Hematopoietic multipotent progenitor cell (in vitro differentiated cells): ENCODE data around the gene FOCAD. TPM values are rescaled to one million over a fixed set of nuclear protein-coding genes. Genes with fewer than 3 reads are reported as not detected.
A peak's percentile ranks its signal among the peaks of the same experiment; 100 is the strongest.
"Not testable (repeated sequence)": the region's sequence is repeated elsewhere in the genome, so short reads cannot be mapped to it uniquely, and the experiment has no call there.

Experiments
- DNase-seq, 3 donors: peaks; one replicate each; pipeline ENCODE4 v3.0.0-alpha.2; 2011 to 2015; ENCODE audit warnings: low read depth in 2 of 3, low spot score in 2 of 3
- total RNA-seq: library from RNA; depleted of rRNA; stranded (reverse); fragments of >200 nt; gene quantifications from one replicate; pipeline ENCODE4 v1.2.3, GENCODE V29; 2012

FOCAD gene, protein sequence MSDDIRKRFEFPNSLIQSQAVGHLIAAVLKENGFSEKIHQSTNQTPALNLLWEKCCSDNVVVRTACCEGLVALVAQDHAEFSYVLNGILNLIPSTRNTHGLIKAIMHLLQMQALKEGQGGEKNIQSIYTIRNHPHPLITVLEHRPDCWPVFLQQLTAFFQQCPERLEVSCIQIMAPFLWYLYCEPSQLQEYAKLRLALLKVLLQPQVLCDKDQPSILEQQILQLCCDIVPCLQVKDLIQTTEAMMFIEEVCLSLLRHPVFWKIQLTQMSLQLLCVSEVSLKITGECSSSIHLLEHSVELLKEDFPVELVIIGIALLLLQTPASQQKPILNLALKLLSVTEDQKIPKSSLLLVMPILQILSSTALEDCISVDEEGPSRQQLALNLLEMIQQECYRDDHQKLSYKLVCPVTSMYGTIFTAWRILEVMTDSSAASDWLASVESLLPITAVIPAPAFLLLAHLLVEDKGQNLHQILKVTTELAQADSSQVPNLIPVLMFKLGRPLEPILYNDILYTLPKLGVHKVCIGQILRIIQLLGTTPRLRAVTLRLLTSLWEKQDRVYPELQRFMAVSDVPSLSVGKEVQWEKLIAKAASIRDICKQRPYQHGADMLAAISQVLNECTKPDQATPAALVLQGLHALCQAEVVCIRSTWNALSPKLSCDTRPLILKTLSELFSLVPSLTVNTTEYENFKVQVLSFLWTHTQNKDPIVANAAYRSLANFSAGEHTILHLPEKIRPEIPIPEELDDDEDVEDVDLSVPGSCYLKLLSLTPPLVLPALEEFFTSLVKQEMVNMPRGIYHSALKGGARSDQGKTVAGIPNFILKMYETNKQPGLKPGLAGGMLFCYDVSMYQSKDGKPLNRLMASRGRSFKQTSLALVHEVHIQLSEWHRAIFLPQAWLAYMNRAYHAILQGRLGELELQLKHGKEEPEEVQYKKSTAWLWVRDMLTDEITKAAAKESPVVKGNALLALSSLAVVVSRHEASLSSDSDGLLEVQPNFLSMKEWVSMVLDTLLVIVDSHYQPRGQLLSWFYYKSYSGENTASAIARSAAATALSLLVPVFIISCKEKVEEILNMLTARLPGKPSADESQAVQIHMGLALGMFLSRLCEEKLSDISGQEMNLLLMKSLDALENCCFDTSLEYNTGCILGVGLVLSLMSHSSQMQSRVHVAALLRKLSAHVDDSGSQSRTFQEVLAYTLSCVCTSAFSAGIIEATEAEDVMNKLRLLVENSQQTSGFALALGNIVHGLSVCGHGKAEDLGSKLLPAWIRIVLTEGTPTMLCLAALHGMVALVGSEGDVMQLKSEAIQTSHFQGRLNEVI (N-terminal part only)
- 26.4 TPM for total RNA-seq

DNA sequence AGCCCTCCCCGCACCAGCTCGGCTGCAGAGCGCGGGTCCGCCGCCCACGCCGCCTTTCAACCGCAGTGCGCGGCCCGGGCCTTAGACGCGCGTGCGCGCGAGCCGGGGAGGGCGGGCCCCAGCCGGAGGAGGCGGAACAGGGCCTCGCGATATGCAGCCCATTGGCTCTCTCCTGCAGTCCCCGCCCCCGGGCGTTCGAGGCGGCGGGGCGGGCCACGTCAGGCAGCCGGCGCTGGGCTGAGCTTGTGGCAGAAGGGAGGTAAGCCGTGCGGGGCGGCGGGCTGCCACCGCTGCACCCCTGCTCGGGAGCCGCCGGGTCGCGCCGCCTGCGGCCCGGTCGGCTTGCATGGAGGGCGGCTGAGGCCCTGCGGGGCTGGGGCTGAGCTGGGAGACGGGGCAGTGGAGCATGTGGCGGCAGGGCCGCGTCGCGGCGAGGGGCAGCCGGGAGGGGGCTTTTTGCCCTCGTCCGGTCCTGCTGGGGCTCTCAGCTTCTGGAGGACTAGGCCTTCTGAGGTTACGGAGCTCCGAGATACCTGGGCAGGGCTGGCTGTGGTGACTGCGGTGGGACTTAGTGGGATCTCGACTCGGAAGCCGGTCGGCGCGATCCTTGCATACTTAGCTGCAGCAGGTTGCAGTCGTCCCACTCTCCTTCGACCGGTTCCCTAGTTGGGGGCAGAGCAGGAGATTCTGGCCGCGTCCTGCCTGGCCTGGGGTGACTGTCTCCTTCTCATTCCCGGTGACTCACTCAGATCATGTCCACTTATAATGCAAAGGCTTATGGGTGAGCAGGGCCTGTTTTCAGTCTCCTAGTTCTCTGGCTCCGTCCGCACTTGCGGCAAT, at the start of gene FOCAD:
TSS of gene FOCAD (plus strand) at position 225 of the 840 bp plus-strand sequence. CDS start 31,095 bp downstream, outside the sequence.
- DNase-seq, result peak; percentile 86 to 96 (median 95)

DNA sequence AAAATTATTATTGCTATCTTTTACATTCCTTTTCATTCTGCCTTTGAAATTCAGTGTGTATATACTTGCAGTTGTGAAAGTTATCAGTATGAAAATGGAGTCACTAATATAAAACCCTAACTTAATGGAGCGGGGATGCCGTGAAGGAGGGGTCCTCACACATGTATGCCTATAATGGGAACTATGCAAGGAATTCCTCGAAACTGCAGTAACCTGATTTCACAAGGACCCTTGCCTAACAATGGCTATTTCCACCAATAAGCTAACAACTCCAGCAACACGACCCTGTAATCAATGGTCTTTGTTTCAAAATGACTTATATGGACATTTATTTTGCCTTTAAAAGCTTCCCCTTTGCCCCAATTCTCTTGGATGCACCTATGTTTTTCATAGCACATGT, 49.2 kb upstream of the FOCAD start:
- no peak for DNase-seq

DNA sequence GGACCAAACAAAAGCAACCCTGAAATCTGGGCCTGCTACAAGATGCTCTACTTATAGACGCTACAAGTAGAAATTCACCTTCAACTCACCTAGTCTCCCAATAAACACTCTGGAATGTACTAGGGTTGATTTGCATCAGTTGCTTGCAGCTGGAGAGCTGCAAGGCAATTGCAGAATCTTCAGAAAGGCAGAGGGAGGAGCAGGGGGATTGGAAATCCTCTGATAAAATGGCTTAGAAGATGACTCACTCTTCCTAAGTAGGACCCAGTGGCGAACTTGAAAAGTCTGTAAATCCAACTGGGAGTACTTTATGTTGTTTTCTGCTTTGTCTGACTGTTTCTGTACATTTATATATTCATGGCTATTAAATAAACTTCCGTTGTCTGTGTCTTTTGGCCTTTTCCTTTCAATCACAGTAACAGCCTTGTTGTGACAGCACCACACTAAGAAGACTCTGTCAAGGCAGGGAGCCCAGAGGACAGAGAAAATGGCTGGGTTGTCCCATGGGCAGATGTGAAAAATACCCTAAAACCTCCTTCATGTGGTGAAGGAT, 47.1 kb upstream of the FOCAD start:
- no peak for DNase-seq

DNA sequence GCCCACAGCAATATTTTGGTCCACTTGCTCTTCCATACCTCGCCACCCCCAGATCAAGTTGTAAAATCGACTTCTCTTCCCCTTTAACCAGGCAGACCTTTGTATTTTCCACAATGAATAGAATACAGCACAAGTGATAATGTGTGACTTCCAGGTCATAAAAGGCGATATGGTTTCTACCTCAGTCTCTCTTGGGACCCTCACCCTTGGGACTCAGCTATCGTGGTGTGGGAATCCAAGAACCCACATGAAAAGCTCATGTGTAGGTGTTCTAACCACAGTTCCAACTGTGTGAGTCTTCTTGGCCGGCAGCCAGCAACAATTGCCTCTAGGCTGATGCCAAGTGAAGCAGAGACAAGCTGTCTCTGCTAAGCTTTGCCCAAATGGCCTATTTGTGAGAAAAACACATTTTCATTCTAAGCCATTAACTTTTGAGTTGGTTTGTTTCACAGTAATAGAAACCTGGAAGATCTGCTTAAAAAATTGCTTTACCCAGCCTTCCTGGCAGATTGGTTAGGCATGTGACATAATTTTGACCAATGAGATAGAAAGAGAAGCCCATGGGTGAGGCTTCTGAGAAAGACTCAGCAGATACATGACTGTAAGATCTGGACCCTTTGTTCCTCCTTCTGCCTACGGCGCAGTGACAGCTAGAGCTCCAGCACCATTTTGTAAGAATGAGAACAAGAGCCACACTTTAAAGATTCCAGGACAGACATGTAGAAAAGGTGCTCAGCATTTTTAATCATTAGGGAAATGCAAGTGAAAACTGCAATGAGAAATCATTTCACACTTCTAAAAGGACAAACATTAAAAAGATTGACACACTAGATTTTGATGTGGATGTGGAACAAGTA, 43.5 kb upstream of the FOCAD start:
- peak in 1 of 3 donors; percentile 61 for DNase-seq

DNA sequence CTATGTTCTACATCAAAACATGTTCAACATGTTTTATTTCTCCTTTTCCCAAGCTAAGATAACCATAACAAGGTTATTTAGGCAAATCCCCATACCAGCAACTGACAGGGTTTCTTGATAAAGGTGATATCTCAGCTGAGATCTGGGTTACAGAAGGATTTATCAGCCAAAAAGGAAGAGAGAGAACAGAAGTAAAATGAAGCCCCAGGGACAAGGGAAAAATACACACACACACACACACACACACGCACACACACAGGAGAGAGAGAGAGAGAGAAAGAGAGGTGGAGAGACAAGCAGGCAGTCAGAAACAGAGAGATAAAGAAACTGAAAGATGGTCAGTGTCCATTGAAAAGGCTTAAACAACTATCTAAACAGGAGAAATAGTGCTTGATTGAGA, 42.0 kb upstream of the FOCAD start:
- DNase-seq, result no peak

DNA sequence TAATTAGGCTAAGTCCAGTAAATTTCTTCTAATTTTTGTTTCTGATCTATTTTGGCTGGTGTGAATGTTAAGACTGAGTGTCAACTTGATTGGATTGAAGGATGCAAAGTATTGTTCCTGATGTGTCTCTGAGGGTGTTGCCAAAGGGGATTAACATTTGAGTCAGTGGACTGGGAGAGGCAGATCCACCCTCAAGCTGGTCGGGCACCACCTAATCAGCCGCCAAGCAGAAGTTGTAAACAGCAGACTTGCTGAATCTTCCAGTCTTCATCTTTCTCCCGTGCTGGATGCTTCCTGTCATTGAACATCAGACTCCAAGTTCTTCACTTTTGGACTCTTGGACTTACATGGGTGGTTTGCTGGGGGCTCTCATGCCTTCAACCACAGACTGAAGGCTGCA, 40.4 kb upstream of the FOCAD start:
- no peak for DNase-seq

DNA sequence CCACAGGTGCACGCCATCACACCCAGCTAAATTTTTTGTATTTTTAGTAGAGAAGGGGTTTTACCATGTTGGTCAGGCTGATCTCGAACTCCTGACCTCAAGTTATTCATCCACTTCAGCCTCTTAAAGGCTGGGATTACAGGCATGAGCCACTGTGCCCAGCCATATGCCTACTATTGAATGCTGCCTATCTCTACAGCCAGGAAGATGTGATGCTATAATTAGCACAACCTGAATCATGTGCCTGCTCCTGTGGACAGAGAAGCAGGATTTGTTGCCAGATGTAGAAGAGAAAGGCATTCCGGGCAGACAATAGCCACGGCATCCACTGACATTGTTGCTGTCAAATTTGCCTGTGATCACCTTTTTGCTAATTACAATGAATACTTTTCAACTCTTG, 37.4 kb upstream of the FOCAD start:
- no peak for DNase-seq

DNA sequence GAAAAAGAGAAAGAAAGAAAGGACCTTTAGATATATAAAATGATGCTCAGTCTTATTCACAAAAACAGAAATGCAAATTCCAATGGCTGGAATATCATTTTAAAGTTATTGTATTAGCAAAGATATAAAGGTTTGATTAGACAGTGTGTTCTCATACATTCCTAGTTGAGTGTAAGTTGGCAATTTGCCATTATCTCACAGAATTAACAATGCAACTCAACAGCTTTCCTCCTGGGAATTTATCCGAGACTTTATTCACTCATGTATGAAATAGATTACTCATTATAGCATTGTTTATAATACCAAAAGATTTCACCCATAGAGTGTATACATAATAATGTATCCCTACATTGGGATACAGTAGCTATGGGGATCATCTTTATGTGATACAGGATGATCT, 34.7 kb upstream of the FOCAD start:
- no peak for DNase-seq

DNA sequence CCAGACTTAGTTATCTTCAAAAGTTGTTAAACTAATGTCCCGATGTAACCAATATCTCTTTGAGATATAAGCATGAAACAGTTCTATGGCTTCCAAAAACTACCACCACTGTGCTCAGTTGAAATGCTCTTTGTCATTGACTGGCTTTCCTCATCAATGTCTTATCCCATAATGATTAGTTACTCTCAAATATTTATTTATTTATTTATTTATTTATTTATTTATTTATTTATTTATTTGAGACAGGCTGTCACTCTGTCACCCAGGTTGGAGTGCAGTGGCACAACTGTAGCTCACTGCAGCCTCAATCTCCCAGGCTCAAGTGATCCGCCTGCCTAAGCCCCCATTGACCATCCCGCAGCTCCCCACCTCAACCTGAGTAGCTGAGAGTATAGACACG, 33.7 kb upstream of the FOCAD start:
- no peak for DNase-seq

DNA sequence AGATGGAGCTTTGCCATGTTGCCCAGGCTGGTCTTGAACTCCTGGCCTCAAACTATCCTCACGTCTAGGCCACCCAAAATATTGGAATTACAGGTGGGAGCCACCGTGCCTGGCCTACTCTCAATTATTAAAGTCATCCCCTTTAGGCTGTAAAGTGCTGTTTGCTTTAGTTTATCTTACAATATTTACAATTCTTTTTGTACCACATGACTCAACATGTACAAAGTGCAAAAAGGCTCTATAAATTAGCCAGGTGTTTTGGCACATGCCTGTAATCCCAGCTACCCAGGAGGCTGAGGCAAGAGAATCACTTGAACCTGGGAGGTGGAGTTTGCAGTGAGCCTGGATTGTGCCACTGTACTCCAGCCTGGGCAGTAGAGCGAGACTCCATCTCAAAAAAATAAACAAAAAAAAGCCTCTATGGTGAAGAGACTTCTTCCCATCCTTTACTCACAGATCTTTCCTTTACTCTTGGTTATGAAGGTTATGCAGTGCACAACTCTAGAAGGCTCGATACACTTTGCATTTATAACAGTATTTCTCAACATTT, 33.2 kb upstream of the FOCAD start:
- no peak for DNase-seq

DNA sequence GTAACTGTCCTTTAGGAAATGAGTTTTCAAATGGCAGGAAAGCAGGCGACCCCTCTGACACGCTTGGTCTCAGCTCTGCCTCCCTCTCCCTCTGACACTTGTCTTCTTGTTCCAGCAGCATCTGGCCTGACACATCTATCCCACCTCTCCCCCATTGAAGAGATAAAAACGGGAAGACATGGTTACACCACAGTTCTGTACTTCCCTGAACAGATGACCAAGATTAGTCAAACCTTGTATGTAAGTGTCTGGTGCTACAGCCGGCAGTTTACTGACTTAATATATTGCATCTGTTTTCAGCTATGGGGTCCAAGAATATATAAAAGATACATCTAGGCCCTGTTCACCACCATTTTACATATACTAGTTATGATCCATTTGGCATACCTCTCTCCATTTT, 32.1 kb upstream of the FOCAD start:
- no peak for DNase-seq

DNA sequence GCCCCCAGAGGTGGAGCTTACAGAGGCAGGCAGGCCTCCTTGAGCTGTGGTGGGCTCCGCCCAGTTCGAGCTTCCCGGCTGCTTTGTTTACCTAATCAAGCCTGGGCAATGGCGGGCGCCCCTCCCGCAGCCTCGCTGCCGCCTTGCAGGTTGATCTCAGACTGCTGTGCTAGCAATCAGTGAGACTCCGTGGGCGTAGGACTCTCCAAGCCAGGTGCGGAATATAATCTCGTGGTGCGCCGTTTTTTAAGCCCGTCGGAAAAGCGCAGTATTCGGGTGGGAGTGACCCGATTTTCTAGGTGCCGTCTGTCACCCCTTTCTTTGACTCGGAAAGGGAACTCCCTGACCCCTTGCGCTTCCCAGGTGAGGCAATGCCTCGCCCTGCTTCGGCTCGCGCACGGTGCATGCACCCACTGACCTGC, 25.8 kb upstream of the FOCAD start:
- not testable (repeated sequence) for DNase-seq

DNA sequence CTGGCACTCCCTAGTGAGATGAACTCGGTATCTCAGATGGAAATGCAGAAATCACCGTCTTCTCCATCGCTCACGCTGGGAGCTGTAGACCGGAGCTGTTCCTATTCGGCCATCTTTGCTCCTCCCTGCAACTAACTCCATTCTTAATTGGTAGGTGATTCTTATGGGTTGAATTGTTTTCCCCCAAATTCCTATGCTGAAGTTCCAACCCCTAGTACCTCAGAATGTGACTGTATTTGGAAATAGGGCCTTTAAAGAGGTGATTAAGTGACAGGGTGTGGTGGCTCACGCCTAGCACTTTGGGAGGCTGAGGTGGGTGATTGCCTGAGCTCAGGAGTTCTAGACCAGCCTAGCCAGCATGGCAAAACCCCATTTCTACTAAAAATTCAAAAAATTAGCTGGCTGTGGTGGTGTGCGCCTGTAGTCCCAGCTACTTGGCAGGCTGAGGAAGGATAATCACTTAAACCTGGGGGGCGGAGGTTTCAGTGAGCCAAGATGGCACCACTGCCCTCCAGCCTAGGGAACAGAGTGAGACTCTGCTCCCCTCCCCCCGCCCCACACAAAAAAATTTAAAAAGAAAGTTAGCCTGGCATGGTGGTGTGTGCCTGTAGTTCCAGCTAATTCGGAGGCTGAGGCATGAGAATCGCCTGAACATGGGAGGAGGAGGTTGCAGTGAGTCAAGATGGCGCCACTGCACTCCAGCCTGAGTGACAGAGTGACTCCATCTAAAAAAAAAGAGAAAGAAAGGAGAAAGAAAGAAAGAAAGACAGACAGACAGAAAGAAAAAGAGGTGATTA, 25.2 kb upstream of the FOCAD start:
- no peak for DNase-seq

DNA sequence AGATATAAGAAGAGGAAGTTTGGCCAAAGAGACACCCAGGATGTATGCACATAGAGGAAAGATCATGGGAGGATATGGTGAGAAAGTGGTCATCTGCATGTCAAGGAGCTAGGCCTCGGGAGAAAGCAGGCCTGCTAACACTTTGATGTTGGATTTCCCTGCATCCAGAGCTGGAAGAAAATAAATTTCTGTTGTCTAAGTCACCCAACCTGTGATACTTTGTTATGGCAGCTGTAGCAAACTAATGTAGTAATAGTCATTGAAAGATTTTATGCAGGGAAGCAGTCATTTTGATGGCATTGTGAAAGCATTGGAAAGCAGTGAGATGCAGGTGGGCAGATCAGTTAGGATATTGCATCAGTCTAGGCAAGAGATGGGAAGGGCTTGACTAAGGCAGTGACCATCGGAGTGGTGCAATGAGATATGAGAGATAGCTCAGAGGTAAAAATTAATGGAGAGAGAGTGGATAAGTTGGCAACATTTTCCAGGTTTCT, 24.5 kb upstream of the FOCAD start:
- DNase-seq, result no peak

DNA sequence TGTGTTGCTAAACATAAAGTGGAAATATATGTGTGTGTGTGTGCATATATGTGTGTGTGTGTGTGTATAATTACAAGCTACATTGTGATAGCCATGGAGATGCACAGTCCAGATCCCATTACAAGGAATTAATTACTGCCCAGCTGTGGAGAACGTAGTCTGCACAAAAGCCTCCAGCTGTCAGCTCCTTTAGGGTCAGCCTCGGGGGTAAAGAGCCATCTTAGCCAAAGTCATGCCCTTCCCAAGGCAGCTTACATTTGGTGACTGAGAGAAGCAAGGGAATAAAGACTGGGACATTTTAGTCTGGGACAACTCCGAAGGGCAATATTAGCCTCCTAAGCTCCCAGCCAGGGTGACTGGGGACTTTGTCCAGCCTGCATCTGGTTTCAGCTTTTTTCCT, 21.9 kb upstream of the FOCAD start:
- DNase-seq, result no peak

DNA sequence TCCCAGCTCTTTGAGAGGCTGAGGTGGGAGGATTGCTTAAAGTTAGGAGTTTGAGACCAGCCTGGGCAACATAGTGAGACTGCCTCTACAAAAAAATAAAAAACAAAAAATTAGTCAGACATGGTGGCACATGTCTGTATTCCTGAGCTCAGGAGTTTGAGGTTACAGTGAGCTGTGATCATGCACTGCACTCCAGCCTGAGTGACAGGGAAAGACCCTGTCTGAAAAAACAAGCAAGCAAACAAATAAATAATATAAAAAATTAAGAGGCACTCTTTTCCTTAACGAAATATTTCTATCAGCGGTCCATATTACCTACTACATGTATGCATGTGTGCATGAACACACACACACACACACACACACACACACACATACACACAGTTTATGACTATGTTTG, 20.9 kb upstream of the FOCAD start:
- DNase-seq, result no peak

DNA sequence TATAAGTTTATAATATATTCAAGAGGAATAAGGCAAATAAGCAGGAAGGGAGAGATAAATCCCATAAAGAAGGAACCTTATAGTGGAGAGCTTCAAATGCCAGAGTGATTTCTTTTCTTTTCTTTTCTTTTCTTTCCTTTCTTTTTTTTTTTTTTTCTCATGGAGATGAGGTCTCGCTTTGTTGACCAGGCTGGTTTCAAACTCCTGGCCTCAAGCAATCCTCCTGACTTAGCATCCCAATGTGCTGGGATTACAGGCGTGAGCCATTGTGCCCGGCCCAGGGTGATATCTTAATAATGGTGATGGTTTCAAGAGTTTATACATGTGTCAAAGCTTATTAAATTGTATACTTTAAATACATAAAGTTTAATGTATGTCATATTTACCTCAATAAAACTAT, 19.6 kb upstream of the FOCAD start:
- DNase-seq, result no peak
